Heart left ventricle (tissue), 13 donors: ENCODE measurements around the gene STARD9.

Source experiments
- POLR2A ChIP-seq, 2 donors: fragments of 450-650 bp; IDR thresholded peaks; one replicate each; pipeline ENCODE4 v1.6.1; 2017; ENCODE audit warnings: antibody characterized with exemption in 2 of 2, mild to moderate bottlenecking in 2 of 2, moderate library complexity in 2 of 2
- TF ChIP-seq, protein P1 (sequence below), 12 donors: fragments of 200-600 bp; sonication (generic) in 4 of 12; IDR thresholded peaks; one replicate each; pipeline versions ENCODE4 v1.5.0 to v1.8.0; 2018 to 2022; ENCODE audit warnings: antibody characterized with exemption in 12 of 12, mild to moderate bottlenecking in 5 of 12
- donor health status: ischemic (EF 13 %, LVEDD 7.1; RV severe dilation, severe dysfunction).
- donor health status: DM: no; HTN: yes; CAD: no.
- donor health status: DM: no; HTN: no; CAD: no.
- donor health status: ischemic (EF 25% LVEDD 6.9; RV normal size, moderate dysfunction).
- donor health status: ischemic (EF 25% LVEDD 5.7; RV mildly dilated, moderate dysfunction).
- donor health status: ischemic (EF 35%, LVEDD 5.7; RV mildly dilated, moderate dysfunction).
- donor health status: nonischemic (EF 11% LVEDD 7.7; RV severe dilation, severe dysfunction).
- donor health status: DM: yes; HTN: yes; CAD: no.
- donor health status: PGD.
- donor health status: ischemic (EF 29% LVEDD 5.4; RV normal size, mild dysfunction).
- donor health status: nonischemic (EF 23%, LVEDD 6.1; RV moderate dilation, normal function).

DNA sequence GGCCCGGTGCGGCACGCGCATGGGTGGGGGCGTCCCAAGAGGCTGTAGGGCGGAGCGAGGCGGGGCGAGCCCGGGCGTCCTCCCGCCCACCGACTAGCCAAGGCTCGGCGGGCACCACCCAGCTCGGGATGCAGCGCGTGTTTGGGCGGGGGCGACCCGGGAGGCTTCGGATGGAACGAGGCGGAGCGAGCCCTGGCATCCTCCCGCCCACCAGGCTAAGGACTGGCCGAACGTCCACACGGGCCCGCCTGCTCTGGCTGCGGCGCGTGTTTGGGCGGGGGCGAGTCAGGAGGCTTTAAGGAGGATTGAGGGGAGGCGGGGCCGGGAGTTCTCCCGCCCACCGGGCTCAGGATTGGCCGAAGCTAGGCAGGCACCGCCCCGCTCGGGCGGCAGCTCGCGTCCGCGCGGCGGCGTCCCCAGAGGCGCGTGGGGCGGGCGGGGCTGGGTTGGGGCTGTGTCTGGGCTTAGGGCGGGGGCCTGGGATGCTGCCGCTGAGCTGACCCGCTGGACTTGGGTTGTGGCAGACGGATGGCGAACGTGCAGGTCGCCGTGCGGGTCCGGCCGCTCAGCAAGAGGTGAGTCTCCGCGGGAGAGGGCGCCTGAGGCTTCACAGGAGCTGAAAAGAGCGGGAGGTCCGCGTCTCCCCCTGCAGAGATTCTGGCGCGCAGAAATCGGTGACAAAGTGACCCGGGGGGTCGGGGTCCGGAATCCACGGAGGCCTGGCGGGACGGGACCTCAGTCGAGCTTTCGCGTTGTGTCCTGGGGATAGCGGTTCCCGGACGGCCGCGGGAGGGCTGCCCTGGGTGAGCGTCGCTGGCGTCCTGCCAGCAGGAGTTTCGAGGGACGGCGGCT, at the start of gene STARD9:
- TF ChIP-seq, protein P1, sequence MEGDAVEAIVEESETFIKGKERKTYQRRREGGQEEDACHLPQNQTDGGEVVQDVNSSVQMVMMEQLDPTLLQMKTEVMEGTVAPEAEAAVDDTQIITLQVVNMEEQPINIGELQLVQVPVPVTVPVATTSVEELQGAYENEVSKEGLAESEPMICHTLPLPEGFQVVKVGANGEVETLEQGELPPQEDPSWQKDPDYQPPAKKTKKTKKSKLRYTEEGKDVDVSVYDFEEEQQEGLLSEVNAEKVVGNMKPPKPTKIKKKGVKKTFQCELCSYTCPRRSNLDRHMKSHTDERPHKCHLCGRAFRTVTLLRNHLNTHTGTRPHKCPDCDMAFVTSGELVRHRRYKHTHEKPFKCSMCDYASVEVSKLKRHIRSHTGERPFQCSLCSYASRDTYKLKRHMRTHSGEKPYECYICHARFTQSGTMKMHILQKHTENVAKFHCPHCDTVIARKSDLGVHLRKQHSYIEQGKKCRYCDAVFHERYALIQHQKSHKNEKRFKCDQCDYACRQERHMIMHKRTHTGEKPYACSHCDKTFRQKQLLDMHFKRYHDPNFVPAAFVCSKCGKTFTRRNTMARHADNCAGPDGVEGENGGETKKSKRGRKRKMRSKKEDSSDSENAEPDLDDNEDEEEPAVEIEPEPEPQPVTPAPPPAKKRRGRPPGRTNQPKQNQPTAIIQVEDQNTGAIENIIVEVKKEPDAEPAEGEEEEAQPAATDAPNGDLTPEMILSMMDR (IDR thresholded peaks at IDR 0.05) = peak in 2 of 12 donors; percentile 5 to 37
- TF ChIP-seq POLR2A (IDR thresholded peaks at IDR 0.05) = peak in 1 of 2 donors; percentile 80
